HCT116 (cell line): ENCODE results near the gene TBC1D2.

ENCODE experiments used
- CEBPB ChIP-seq: IDR thresholded peaks from 2 replicates; pipeline ENCODE4 v1.6.1; 2012; ENCODE audit warnings: low read depth
- CTCF ChIP-seq, 3 experiments: fragments of 200-600 bp in 1 of 3; sonication (generic) in 1 of 3; IDR thresholded peaks in 2 of 3; conservative IDR thresholded peaks in 1 of 3; 2 replicates each; pipeline ENCODE4 v1.5.1; 2012 to 2017; ENCODE audit warnings: low read depth in 2 of 3, low read length in 2 of 3, antibody characterized with exemption in 1 of 3, borderline replicate concordance in 1 of 3, control low read depth in 1 of 3, mild to moderate bottlenecking in 1 of 3, mixed read lengths in 1 of 3, mixed run types in 1 of 3, moderate library complexity in 1 of 3; ENCODE audit not compliant: insufficient read depth in 1 of 3
- POLR2AphosphoS5 ChIP-seq: IDR thresholded peaks from 2 replicates; pipeline ENCODE4 v1.6.1; 2011; ENCODE audit warnings: mild to moderate bottlenecking, low read depth, low read length, moderate library complexity
- RAD21 ChIP-seq: IDR thresholded peaks from 2 replicates; pipeline ENCODE4 v1.6.1; 2012; ENCODE audit warnings: low read depth, mild to moderate bottlenecking

GRCh38 chr9:98291820-98292219, 36.4 kb upstream of the TBC1D2 start:
- TF ChIP-seq CEBPB (no peak), POLR2AphosphoS5 (no peak), CTCF (IDR thresholded peaks at IDR 0.05 in 2 of 3, conservative IDR thresholded peaks at IDR 0.05 in 1 of 3; ENCODE audit: borderline replicate concordance in 1 of 3, insufficient read depth in 1 of 3, low read depth in 2 of 3, low read length in 2 of 3) (no peak), RAD21 (no peak)
